Loucy (cell line): Measurements from ENCODE around the gene PAK2.

Experiments
- H2AFZ ChIP-seq: fragments of 200-600 bp; sonication (generic); 2 replicates; pipeline ENCODE4 v1.6.0; 2016; ENCODE audit warnings: antibody characterized with exemption, mild to moderate bottlenecking, low read length, moderate library complexity
- H3F3A ChIP-seq: fragments of 200-600 bp; 2 replicates; pipeline ENCODE4 v1.6.0; 2016; ENCODE audit warnings: antibody characterized with exemption, low read depth, mild to moderate bottlenecking
- H3K27me3 ChIP-seq: fragments of 200-600 bp; sonication (generic); 2 replicates; pipeline ENCODE4 v1.6.1; 2014; ENCODE audit warnings: low read length, mild to moderate bottlenecking; ENCODE audit not compliant: insufficient read depth, poor library complexity, severe bottlenecking
- H3K36me3 ChIP-seq: fragments of 200-600 bp; sonication (generic); 2 replicates; pipeline ENCODE4 v1.6.1; 2016; ENCODE audit warnings: low read length; ENCODE audit not compliant: insufficient read depth
- H3K4me1 ChIP-seq: fragments of 200-600 bp; sonication (generic); 2 replicates; pipeline ENCODE4 v1.5.1; 2014; ENCODE audit warnings: low read length, mild to moderate bottlenecking; ENCODE audit not compliant: insufficient read depth, poor library complexity, severe bottlenecking
- H3K4me2 ChIP-seq: fragments of 200-600 bp; sonication (generic); 2 replicates; pipeline ENCODE4 v1.6.0; 2014; ENCODE audit warnings: antibody characterized with exemption, low read length, low read depth, mild to moderate bottlenecking; ENCODE audit not compliant: poor library complexity, severe bottlenecking
- H3K4me3 ChIP-seq: fragments of 200-600 bp; sonication (generic); 2 replicates; pipeline ENCODE4 v1.5.1; 2014; ENCODE audit warnings: low read length, mild to moderate bottlenecking, mixed read lengths; ENCODE audit not compliant: poor library complexity, severe bottlenecking
- H3K79me2 ChIP-seq: fragments of 200-600 bp; sonication (generic); 2 replicates; pipeline ENCODE4 v1.6.1; 2014; ENCODE audit warnings: low read length; ENCODE audit not compliant: insufficient read depth
- H3K9ac ChIP-seq: fragments of 200-600 bp; sonication (generic); 2 replicates; pipeline ENCODE4 v1.6.0; 2014; ENCODE audit warnings: mild to moderate bottlenecking, low read depth, low read length, moderate library complexity; ENCODE audit not compliant: poor library complexity, severe bottlenecking
- H3K9me2 ChIP-seq: fragments of 200-600 bp; sonication (generic); replicated peaks from 2 replicates; pipeline ENCODE4 v1.6.1; 2016; ENCODE audit warnings: low read depth, low read length, mixed read lengths
- H3K9me3 ChIP-seq: fragments of 200-600 bp; sonication (generic); 2 replicates; pipeline ENCODE4 v1.6.1; 2014; ENCODE audit warnings: mild to moderate bottlenecking, antibody characterized with exemption, low read length, low read depth; ENCODE audit not compliant: insufficient read depth
- H4K20me1 ChIP-seq: fragments of 200-600 bp; sonication (generic); 2 replicates; pipeline ENCODE4 v1.6.0; 2014; ENCODE audit warnings: antibody characterized with exemption, low read length, mild to moderate bottlenecking; ENCODE audit not compliant: insufficient read depth, poor library complexity, severe bottlenecking
- CTCF ChIP-seq: fragments of 200-600 bp; sonication (generic); conservative IDR thresholded peaks from 2 replicates; pipeline ENCODE4 v1.5.1; 2014; ENCODE audit warnings: mild to moderate bottlenecking, antibody characterized with exemption, low read length
- EZH2phosphoT487 ChIP-seq: fragments of 200-600 bp; IDR thresholded peaks from 2 replicates; pipeline ENCODE4 v1.6.1; 2018; ENCODE audit warnings: antibody characterized with exemption, mild to moderate bottlenecking, moderate library complexity, borderline replicate concordance

Gene PAK2

GRCh38 chr3:196793246-196793645 lies 53.6 kb downstream of the PAK2 start:
- peaks cover 4% of the 10 kb centered on the region for H4K20me1 ChIP-seq
- H3K4me1 ChIP-seq = no peaks in the 10 kb centered on the region
- H3K9me3 ChIP-seq = no peaks in the 10 kb centered on the region; the same call in 1 of the 2 replicates
- no peak overlapping the region for H3K4me3 ChIP-seq
- no peak overlapping the region for H3K9ac ChIP-seq
- H3F3A ChIP-seq = no peaks in the 10 kb centered on the region
- H3K27me3 ChIP-seq = no peaks in the 10 kb centered on the region
- H3K4me2 ChIP-seq = no peak overlapping the region
- peaks cover 44% of the 10 kb centered on the region for H3K36me3 ChIP-seq
- TF ChIP-seq CTCF (no peak), EZH2phosphoT487 (no peak)
- peaks cover 61% of the 10 kb centered on the region for H3K79me2 ChIP-seq
- no peak overlapping the region for H2AFZ ChIP-seq
- no peaks in the 10 kb centered on the region for H3K9me2 ChIP-seq

GRCh38 chr3:196794467-196794866 lies 54.8 kb downstream of the PAK2 start:
- Histone ChIP-seq H3K4me1 (no peaks in the 10 kb centered on the region), H3K36me3 (peaks cover 42% of the 10 kb centered on the region), H3F3A (no peaks in the 10 kb centered on the region), H2AFZ (no peak overlapping the region), H4K20me1 (no peaks in the 10 kb centered on the region), H3K27me3 (no peaks in the 10 kb centered on the region), H3K9me3 (no peaks in the 10 kb centered on the region; the same call in 1 of the 2 replicates), H3K4me2 (no peak overlapping the region), H3K79me2 (peaks cover 58% of the 10 kb centered on the region), H3K9me2 (no peaks in the 10 kb centered on the region), H3K9ac (no peak overlapping the region), H3K4me3 (no peak overlapping the region)
- TF ChIP-seq CTCF (no peak), EZH2phosphoT487 (no peak)

- H3F3A ChIP-seq = no peaks in the 10 kb centered on the region
- H3K27me3 ChIP-seq = no peaks in the 10 kb centered on the region
- H3K4me3 ChIP-seq = no peak overlapping the region
- TF ChIP-seq EZH2phosphoT487 = no peak
- TF ChIP-seq CTCF = no peak
- H3K36me3 ChIP-seq = peaks cover 31% of the 10 kb centered on the region
- peaks cover 54% of the 10 kb centered on the region; the same call in 1 of the 2 replicates for H3K79me2 ChIP-seq
- H3K4me1 ChIP-seq = no peaks in the 10 kb centered on the region
- H4K20me1 ChIP-seq = no peaks in the 10 kb centered on the region
- no peaks in the 10 kb centered on the region for H3K9me3 ChIP-seq
- H2AFZ ChIP-seq = no peak overlapping the region
- no peaks in the 10 kb centered on the region for H3K9me2 ChIP-seq
- H3K4me2 ChIP-seq = no peak overlapping the region
- H3K9ac ChIP-seq = no peak overlapping the region
These were observed 56.7 kb downstream of the PAK2 start for GRCh38 chr3:196796317-196796716.
